K562 (cell line): ENCODE results near the gene TCFL5. TPM values are rescaled to one million over a fixed set of nuclear protein-coding genes. Genes with fewer than 3 reads are reported as not detected.

Experiments used
- CBFA2T3 ChIP-seq: fragments of 450-650 bp; IDR thresholded peaks from 2 replicates; pipeline ENCODE4 v1.6.1; 2017
- CBFB ChIP-seq: sonication (generic); formaldehyde crosslinking; IDR thresholded peaks from 2 replicates; pipeline ENCODE4 v1.4.0; 2020; ENCODE audit warnings: mild to moderate bottlenecking, missing genetic modification reagents
- CBX3 ChIP-seq, 2 experiments: IDR thresholded peaks; 1 replicate in 1 of 2; 2 replicates in 1 of 2; pipeline ENCODE4 v1.6.1; 2012; ENCODE audit warnings: inconsistent platforms in 2 of 2, low read length in 2 of 2, borderline replicate concordance in 1 of 2, control low read depth in 1 of 2
- CEBPB ChIP-seq: fragments of 450-650 bp; IDR thresholded peaks from 2 replicates; pipeline ENCODE4 v1.6.1; 2016; ENCODE audit warnings: missing genetic modification characterization, missing compliant biosample characterization
- COPS2 ChIP-seq: fragments of 450-650 bp; conservative IDR thresholded peaks from 2 replicates; pipeline ENCODE4 v1.6.1; 2016; ENCODE audit warnings: mild to moderate bottlenecking, moderate library complexity
- CREB1 ChIP-seq, 2 experiments: sonication (generic) in 1 of 2; formaldehyde crosslinking in 1 of 2; IDR thresholded peaks; 2 replicates each; pipeline versions ENCODE4 v1.6.1 to v1.8.0; 2012 to 2022; ENCODE audit warnings: inconsistent platforms in 1 of 2, mild to moderate bottlenecking in 1 of 2, missing genetic modification reagents in 1 of 2, moderate library complexity in 1 of 2
- CTBP1 ChIP-seq: fragments of 450-650 bp; IDR thresholded peaks from 2 replicates; pipeline ENCODE4 v1.6.1; 2016; ENCODE audit warnings: borderline replicate concordance
- HNRNPLL ChIP-seq: fragments of 200-400 bp; formaldehyde crosslinking; IDR thresholded peaks from 2 replicates; pipeline ENCODE4 v1.6.1; 2017; ENCODE audit warnings: low read length, low read depth, mild to moderate bottlenecking; ENCODE audit not compliant: poor library complexity, severe bottlenecking
- KAT8 ChIP-seq: fragments of 450-650 bp; IDR thresholded peaks from 2 replicates; pipeline ENCODE4 v1.6.1; 2016; ENCODE audit warnings: low read depth, mild to moderate bottlenecking
- MAZ ChIP-seq, 2 experiments: fragments of 450-650 bp in 1 of 2; sonication (generic) in 1 of 2; formaldehyde crosslinking; IDR thresholded peaks in 1 of 2; conservative IDR thresholded peaks in 1 of 2; 2 replicates each; pipeline versions ENCODE4 v1.4.0 to v1.5.0; 2020; ENCODE audit warnings: mild to moderate bottlenecking in 1 of 2, missing genetic modification reagents in 1 of 2
- MYC ChIP-seq, 2 experiments: fragments of 250-450 bp in 1 of 2; sonication (Bioruptor Pico) in 1 of 2; IDR thresholded peaks; 2 replicates each; pipeline versions ENCODE4 v1.5.1 to v1.6.1; 2012 to 2021; ENCODE audit warnings: low read depth in 2 of 2, borderline replicate concordance in 1 of 2, improper control_type of control experiment in 1 of 2, low read length in 1 of 2, mild to moderate bottlenecking in 1 of 2, moderate library complexity in 1 of 2
- NELFE ChIP-seq: IDR thresholded peaks from 2 replicates; pipeline ENCODE4 v1.6.1; 2011; ENCODE audit warnings: mild to moderate bottlenecking; ENCODE audit not compliant: insufficient read depth, insufficient read length
- NFXL1 ChIP-seq: fragments of 450-650 bp; formaldehyde crosslinking; IDR thresholded peaks from 2 replicates; pipeline ENCODE4 v1.4.0; 2021; ENCODE audit warnings: mild to moderate bottlenecking
- NRF1 ChIP-seq, 2 experiments: fragments of 450-650 bp; IDR thresholded peaks in 1 of 2; conservative IDR thresholded peaks in 1 of 2; 2 replicates each; pipeline ENCODE4 v1.6.1; 2014; ENCODE audit warnings: mild to moderate bottlenecking in 2 of 2
- RB1 ChIP-seq: fragments of 450-650 bp; IDR thresholded peaks from 2 replicates; pipeline ENCODE4 v1.6.1; 2017; ENCODE audit warnings: low read depth, mild to moderate bottlenecking
- SMARCA5 ChIP-seq: fragments of 450-650 bp; IDR thresholded peaks from 2 replicates; pipeline ENCODE4 v1.6.1; 2016
- TBP ChIP-seq: optimal IDR thresholded peaks from 2 replicates; pipeline ENCODE3; 2011; ENCODE audit warnings: low read depth, low read length, improper control_type of control experiment
- TCFL5 ChIP-seq: fragments of 250-450 bp; sonication (Bioruptor Pico); conservative IDR thresholded peaks from 2 replicates; pipeline ENCODE4 v1.6.1; 2021; ENCODE audit warnings: mild to moderate bottlenecking, moderate library complexity, matching md5 sums
- TEAD1 ChIP-seq, 2 experiments: fragments of 450-650 bp in 1 of 2; sonication (generic) in 1 of 2; formaldehyde crosslinking; IDR thresholded peaks; 2 replicates each; pipeline versions ENCODE4 v1.4.0 to v1.8.0; 2020 to 2022; ENCODE audit warnings: mild to moderate bottlenecking in 2 of 2, missing genetic modification reagents in 1 of 2
- TOE1 ChIP-seq, 2 experiments: fragments of 450-650 bp in 1 of 2; sonication (generic) in 1 of 2; formaldehyde crosslinking in 1 of 2; IDR thresholded peaks; 2 replicates each; pipeline versions ENCODE4 v1.7.1 to v1.8.0; 2016 to 2022; ENCODE audit warnings: borderline replicate concordance in 2 of 2, mild to moderate bottlenecking in 2 of 2, antibody characterized with exemption in 1 of 2, inconsistent platforms in 1 of 2, low read depth in 1 of 2, missing genetic modification reagents in 1 of 2, moderate library complexity in 1 of 2
- ZBTB7A ChIP-seq: IDR thresholded peaks from 2 replicates; pipeline ENCODE4 v1.6.1; 2011; ENCODE audit warnings: low read depth, mild to moderate bottlenecking, low read length, moderate library complexity, borderline replicate concordance; ENCODE audit not compliant: control insufficient read depth
- ZC3H11A ChIP-seq: IDR thresholded peaks from 2 replicates; pipeline ENCODE4 v1.6.1; 2012; ENCODE audit warnings: low read depth, low read length, improper control_type of control experiment
- ZKSCAN8 ChIP-seq: fragments of 200-800 bp; sonication (Bioruptor generic); IDR thresholded peaks from 2 replicates; pipeline ENCODE4 v1.6.1; 2016; ENCODE audit warnings: missing genetic modification characterization, missing compliant biosample characterization
- ZNF124 ChIP-seq: sonication (generic); formaldehyde crosslinking; IDR thresholded peaks from 2 replicates; pipeline ENCODE4 v1.8.1; 2022; ENCODE audit warnings: missing genetic modification reagents
- polyA plus RNA-seq, 8 experiments: library from polyadenylated mRNA; depleted of rRNA in 4 of 8; stranded (reverse) in 5 of 8; unstranded in 3 of 8; fragments of >200 nt; fragmentation: Nextera tagmentation in 2 of 8; fragmentation: Illumina TruSeq in 1 of 8; extraction: Ambion mirVana in 2 of 8; extraction: Trizol in 1 of 8; gene quantifications; 2 replicates each; pipeline versions ENCODE4 v1.2.1 to v1.2.3, GENCODE V29; 2011 to 2014; ENCODE audit warnings: inconsistent platforms in 1 of 8, missing spikeins in 1 of 8
- total RNA-seq, 7 experiments: library from RNA; depleted of rRNA in 6 of 7; stranded (reverse); fragments of >200 nt in 6 of 7; fragmentation: Illumina TruSeq in 2 of 7; extraction: Trizol in 2 of 7; gene quantifications; 2 replicates each; pipeline versions ENCODE4 v1.2.1 to v1.2.3, GENCODE V29; 2011 to 2021; ENCODE audit warnings: low replicate concordance in 1 of 7
- TF ChIP-seq, protein P1 (sequence below): fragments of 250-450 bp; sonication (Bioruptor Pico); IDR thresholded peaks from 2 replicates; pipeline ENCODE4 v1.5.0; 2021
- TF ChIP-seq, protein P2 (sequence below), 2 experiments: fragments of 450-650 bp; IDR thresholded peaks; 2 replicates each; pipeline ENCODE4 v1.6.1; 2016

Gene TCFL5
- total and polyA plus RNA-seq, 9 of the 15 experiments (the other 6 are each of a cell fraction or from before 2014, with no cell fraction given) = 1.00 to 12.6 (median 9.1) TPM

DNA sequence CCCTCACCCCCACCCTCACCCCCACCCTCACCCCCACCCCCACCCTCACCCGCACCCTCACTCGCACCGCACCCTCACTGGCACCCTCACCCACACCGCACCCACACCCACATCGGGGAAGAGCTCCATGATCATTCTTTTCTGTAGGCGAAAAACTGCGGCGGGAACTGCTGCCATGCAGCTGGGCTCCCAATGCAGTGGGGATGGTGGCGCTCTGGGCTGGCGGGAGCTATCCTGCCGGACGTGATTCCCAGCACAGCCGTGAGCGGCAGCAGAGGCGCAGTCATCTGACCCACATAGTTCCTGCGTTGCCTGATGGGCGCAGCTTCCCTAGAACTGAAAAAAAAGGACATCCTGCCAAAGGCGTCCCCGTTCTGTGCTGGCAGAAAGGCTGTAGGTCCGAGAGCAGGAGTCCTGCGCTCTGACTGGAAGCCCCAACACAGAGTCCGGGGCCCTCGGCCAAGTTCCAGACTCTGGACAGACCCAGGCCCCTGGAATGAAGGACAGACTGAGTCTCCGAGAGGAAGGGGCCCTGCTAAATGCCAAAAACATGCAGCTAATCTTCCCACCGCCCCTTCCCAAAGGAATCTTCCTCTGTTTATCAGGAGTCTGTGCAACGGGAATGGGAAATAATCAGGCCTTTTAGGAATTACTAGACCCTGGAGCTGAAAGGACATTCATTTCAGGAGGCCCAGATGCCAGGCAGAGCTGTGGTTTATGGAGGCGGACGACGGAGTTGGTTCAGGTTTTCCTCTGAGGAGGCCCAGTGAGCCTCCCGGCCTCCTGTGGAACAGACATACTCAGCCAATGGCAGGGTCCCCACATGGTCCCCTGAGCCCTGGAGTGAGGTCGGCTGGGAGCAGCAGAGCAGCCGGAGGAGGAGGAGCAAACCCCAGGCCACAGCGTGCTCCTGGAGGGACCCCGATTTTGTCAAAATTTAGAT lies 14.1 kb upstream of the TCFL5 start (continued):
- no peak for TF ChIP-seq ZBTB7A
- TF ChIP-seq TBP = peak; percentile 57
- no peak for TF ChIP-seq NELFE
- no peak for TF ChIP-seq COPS2
- peak; percentile 90; the same call in 1 of the 2 replicates for TF ChIP-seq RB1
- TF ChIP-seq, protein P1, sequence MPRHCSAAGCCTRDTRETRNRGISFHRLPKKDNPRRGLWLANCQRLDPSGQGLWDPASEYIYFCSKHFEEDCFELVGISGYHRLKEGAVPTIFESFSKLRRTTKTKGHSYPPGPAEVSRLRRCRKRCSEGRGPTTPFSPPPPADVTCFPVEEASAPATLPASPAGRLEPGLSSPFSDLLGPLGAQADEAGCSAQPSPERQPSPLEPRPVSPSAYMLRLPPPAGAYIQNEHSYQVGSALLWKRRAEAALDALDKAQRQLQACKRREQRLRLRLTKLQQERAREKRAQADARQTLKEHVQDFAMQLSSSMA (CRISPR knock-in tag) = no peak
- no peak for TF ChIP-seq HNRNPLL
- TF ChIP-seq TEAD1 (CRISPR knock-in tag; IDR thresholded peaks at IDR 0.05) = peak in 1 of 2 experiments; percentile 45; a peak in 1 of 4 replicates
- no peak for TF ChIP-seq KAT8
- peak; percentile 49 for TF ChIP-seq MYC (IDR thresholded peaks at IDR 0.05; ENCODE audit: low read depth, low read length)
- TF ChIP-seq MYC (CRISPR knock-in tag; IDR thresholded peaks at IDR 0.05; ENCODE audit: borderline replicate concordance, low read depth) = no peak
- TF ChIP-seq CBFB (CRISPR knock-in tag) = 0 out of 2 replicates have a peak, but pooled peaks have one; percentile 33
- TF ChIP-seq ZC3H11A = no peak
- TF ChIP-seq CEBPB (tag) = no peak
- no peak for TF ChIP-seq ZNF124 (CRISPR knock-in tag)
- peak; percentile 72 to 79 for TF ChIP-seq NRF1 (conservative IDR thresholded peaks at IDR 0.05 in 1 of 2, IDR thresholded peaks at IDR 0.05 in 1 of 2)
- TF ChIP-seq ZKSCAN8 (CRISPR knock-in tag) = no peak
- no peak for TF ChIP-seq SMARCA5
- peak in 1 of 2 experiments; percentile 66; a peak in 1 of 3 replicates for TF ChIP-seq CBX3 (IDR thresholded peaks at IDR 0.05; ENCODE audit: borderline replicate concordance in 1 of 2, low read length in 2 of 2)
- peak; percentile 43; the same call in 1 of the 2 replicates for TF ChIP-seq TOE1 (IDR thresholded peaks at IDR 0.05; ENCODE audit: borderline replicate concordance)
- no peak for TF ChIP-seq TOE1 (CRISPR knock-in tag; IDR thresholded peaks at IDR 0.05; ENCODE audit: borderline replicate concordance, low read depth)
- TF ChIP-seq CTBP1 = peak; percentile 65
- TF ChIP-seq NFXL1 (CRISPR knock-in tag) = no peak
- peak; percentile 36; the same call in 1 of the 2 replicates for TF ChIP-seq CBFA2T3
- no peak for TF ChIP-seq CREB1 (IDR thresholded peaks at IDR 0.05)
- TF ChIP-seq CREB1 (CRISPR knock-in tag; IDR thresholded peaks at IDR 0.05) = 0 out of 2 replicates have a peak, but pooled peaks have one; percentile 35
- peak in 1 of 2 experiments; percentile 59 for TF ChIP-seq MAZ (CRISPR knock-in tag; conservative IDR thresholded peaks at IDR 0.05 in 1 of 2, IDR thresholded peaks at IDR 0.05 in 1 of 2)
- TF ChIP-seq, protein P2, sequence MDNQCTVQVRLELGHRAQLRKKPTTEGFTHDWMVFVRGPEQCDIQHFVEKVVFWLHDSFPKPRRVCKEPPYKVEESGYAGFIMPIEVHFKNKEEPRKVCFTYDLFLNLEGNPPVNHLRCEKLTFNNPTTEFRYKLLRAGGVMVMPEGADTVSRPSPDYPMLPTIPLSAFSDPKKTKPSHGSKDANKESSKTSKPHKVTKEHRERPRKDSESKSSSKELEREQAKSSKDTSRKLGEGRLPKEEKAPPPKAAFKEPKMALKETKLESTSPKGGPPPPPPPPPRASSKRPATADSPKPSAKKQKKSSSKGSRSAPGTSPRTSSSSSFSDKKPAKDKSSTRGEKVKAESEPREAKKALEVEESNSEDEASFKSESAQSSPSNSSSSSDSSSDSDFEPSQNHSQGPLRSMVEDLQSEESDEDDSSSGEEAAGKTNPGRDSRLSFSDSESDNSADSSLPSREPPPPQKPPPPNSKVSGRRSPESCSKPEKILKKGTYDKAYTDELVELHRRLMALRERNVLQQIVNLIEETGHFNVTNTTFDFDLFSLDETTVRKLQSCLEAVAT (IDR thresholded peaks at IDR 0.05) = no peak
- no peak for TF ChIP-seq TCFL5 (CRISPR knock-in tag)
